Myocyte (in vitro differentiated cells): ENCODE measurements around the gene GRHPR. TPM values are rescaled to one million over a fixed set of nuclear protein-coding genes. Genes with fewer than 3 reads are reported as not detected.
A peak's percentile ranks its signal among the peaks of the same experiment; 100 is the strongest.
"Not testable (repeated sequence)": the region's sequence is repeated elsewhere in the genome, so short reads cannot be mapped to it uniquely, and the experiment has no call there.

Source experiments
- DNase-seq: peaks from one replicate; pipeline ENCODE4 v3.0.0-alpha.2; 2012; ENCODE audit warnings: low read depth
- total RNA-seq: library from RNA; depleted of rRNA; stranded (reverse); fragments of >200 nt; gene quantifications from 2 replicates; pipeline ENCODE4 v1.2.3, GENCODE V29; 2014

Gene GRHPR
- total RNA-seq, 1 donor from 2014 or later, result 218 TPM

GRCh38 chr9:37420271-37421215 lies 2.0 kb upstream of the GRHPR start:
- no peak for DNase-seq

GRCh38 chr9:37421914-37422288 lies 595 bp upstream of the GRHPR start:
- DNase-seq, result no peak

GRCh38 chr9:37423508-37423907 lies 1.0 kb downstream of the GRHPR start:
- DNase-seq, result no peak

GRCh38 chr9:37424204-37424685 lies 1.7 kb downstream of the GRHPR start:
- DNase-seq, result no peak

- no peak for DNase-seq
These were observed 2.3 kb downstream of the GRHPR start for GRCh38 chr9:37424686-37425297.

GRCh38 chr9:37425298-37425752 lies 2.8 kb downstream of the GRHPR start:
- no peak for DNase-seq

GRCh38 chr9:37426431-37426830 lies 3.9 kb downstream of the GRHPR start:
- DNase-seq, result not testable (repeated sequence)

GRCh38 chr9:37426846-37427245 lies 4.3 kb downstream of the GRHPR start:
- DNase-seq, result no peak

- no peak for DNase-seq
These were observed 5.8 kb downstream of the GRHPR start for GRCh38 chr9:37428345-37428744.

- DNase-seq, result no peak
These were observed 7.2 kb downstream of the GRHPR start for GRCh38 chr9:37429441-37430285.

- peak; percentile 46 for DNase-seq
These were observed 8.5 kb downstream of the GRHPR start for GRCh38 chr9:37430841-37431597.

- DNase-seq, result no peak
These were observed 9.5 kb downstream of the GRHPR start for GRCh38 chr9:37432020-37432419.

- DNase-seq, result no peak
These were observed 11.4 kb downstream of the GRHPR start for GRCh38 chr9:37433867-37434371.

GRCh38 chr9:37436540-37436939 lies 14.0 kb downstream of the GRHPR start:
- DNase-seq, result no peak

GRCh38 chr9:37437010-37437409 lies 14.5 kb downstream of the GRHPR start:
- no peak for DNase-seq

- DNase-seq, result no peak
These were observed 15.1 kb downstream of the GRHPR start for GRCh38 chr9:37437621-37438020.

GRCh38 chr9:37438359-37438758 lies 15.9 kb downstream of the GRHPR start:
- no peak for DNase-seq

GRCh38 chr9:37441776-37442370 lies 19.4 kb downstream of the GRHPR start:
- no peak for DNase-seq

GRCh38 chr9:37442556-37442955 lies 20.1 kb downstream of the GRHPR start:
- no peak for DNase-seq

GRCh38 chr9:37443566-37443965 lies 21.1 kb downstream of the GRHPR start:
- DNase-seq, result no peak
